Ishikawa (cell line): ENCODE data around the gene XRRA1.

ENCODE experiments used
- CEBPB ChIP-seq: IDR thresholded peaks from 2 replicates; pipeline ENCODE4 v1.6.1; 2012
- CREB1 ChIP-seq: IDR thresholded peaks from 2 replicates; pipeline ENCODE4 v1.6.1; 2012; ENCODE audit warnings: low read depth
- EP300 ChIP-seq: IDR thresholded peaks from 2 replicates; pipeline ENCODE4 v1.6.1; 2012; ENCODE audit warnings: borderline replicate concordance
- FOXM1 ChIP-seq: IDR thresholded peaks from 2 replicates; pipeline ENCODE4 v1.6.1; 2012; ENCODE audit warnings: low read depth, borderline replicate concordance
- MAX ChIP-seq: IDR thresholded peaks from 2 replicates; pipeline ENCODE4 v1.6.1; 2012
- NFIC ChIP-seq: IDR thresholded peaks from 2 replicates; pipeline ENCODE4 v1.6.1; 2012
- RAD21 ChIP-seq: IDR thresholded peaks from 2 replicates; pipeline ENCODE4 v1.6.1; 2012; ENCODE audit warnings: low read depth
- TAF1 ChIP-seq: IDR thresholded peaks from 2 replicates; pipeline ENCODE4 v1.6.1; 2012; ENCODE audit warnings: low read depth, mild to moderate bottlenecking
- TCF12 ChIP-seq: IDR thresholded peaks from 2 replicates; pipeline ENCODE4 v1.6.1; 2012; ENCODE audit warnings: low read depth
- TEAD4 ChIP-seq: IDR thresholded peaks from 2 replicates; pipeline ENCODE4 v1.6.1; 2012
- YY1 ChIP-seq: IDR thresholded peaks from 2 replicates; pipeline ENCODE4 v1.6.1; 2012; ENCODE audit warnings: low read depth
- ZBTB7A ChIP-seq: IDR thresholded peaks from 2 replicates; pipeline ENCODE4 v1.6.1; 2012; ENCODE audit warnings: low read depth
- TF ChIP-seq, protein P1 (sequence below): IDR thresholded peaks from 2 replicates; pipeline ENCODE4 v1.6.1; 2012; ENCODE audit warnings: low read depth, mild to moderate bottlenecking

- TF ChIP-seq MAX (no peak), ZBTB7A (no peak), FOXM1 (no peak), CREB1 (no peak), EP300 (no peak), TAF1 (no peak), NFIC (no peak), RAD21 (no peak), CEBPB (no peak), TCF12 (no peak), TEAD4 (no peak), YY1 (no peak)
- TF ChIP-seq, protein P1, sequence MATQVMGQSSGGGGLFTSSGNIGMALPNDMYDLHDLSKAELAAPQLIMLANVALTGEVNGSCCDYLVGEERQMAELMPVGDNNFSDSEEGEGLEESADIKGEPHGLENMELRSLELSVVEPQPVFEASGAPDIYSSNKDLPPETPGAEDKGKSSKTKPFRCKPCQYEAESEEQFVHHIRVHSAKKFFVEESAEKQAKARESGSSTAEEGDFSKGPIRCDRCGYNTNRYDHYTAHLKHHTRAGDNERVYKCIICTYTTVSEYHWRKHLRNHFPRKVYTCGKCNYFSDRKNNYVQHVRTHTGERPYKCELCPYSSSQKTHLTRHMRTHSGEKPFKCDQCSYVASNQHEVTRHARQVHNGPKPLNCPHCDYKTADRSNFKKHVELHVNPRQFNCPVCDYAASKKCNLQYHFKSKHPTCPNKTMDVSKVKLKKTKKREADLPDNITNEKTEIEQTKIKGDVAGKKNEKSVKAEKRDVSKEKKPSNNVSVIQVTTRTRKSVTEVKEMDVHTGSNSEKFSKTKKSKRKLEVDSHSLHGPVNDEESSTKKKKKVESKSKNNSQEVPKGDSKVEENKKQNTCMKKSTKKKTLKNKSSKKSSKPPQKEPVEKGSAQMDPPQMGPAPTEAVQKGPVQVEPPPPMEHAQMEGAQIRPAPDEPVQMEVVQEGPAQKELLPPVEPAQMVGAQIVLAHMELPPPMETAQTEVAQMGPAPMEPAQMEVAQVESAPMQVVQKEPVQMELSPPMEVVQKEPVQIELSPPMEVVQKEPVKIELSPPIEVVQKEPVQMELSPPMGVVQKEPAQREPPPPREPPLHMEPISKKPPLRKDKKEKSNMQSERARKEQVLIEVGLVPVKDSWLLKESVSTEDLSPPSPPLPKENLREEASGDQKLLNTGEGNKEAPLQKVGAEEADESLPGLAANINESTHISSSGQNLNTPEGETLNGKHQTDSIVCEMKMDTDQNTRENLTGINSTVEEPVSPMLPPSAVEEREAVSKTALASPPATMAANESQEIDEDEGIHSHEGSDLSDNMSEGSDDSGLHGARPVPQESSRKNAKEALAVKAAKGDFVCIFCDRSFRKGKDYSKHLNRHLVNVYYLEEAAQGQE: no peak
These were observed 105.9 kb downstream of the XRRA1 start for GRCh38 chr11:74842967-74843366.
